ENCODE measurements around the gene GCNT1. TPM values are rescaled to one million over a fixed set of nuclear protein-coding genes. Genes with fewer than 3 reads are reported as not detected.

Gene GCNT1
- total and polyA plus RNA-seq, 2 of the 4 experiments (the other 2 are of a cell fraction): 12.5 to 46.6 TPM

DNA sequence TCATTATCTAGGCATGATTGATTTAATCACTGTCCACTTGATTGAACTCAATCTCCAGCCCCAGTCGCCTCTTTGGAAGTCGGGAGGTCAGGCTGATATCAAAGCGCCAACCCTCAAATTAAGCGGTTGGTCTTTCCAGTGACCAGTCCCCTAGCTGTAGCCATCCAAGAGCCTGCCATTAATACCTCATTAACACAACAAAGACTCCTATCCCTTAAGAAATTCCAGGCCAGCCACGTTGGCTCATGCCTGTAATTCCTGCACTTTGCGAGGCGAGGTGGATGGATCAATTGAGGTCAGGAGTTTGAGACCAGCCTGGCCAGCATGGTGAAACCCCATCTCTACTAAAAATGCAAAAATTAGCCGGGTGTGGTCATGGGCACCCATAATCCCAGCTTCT lies 27.4 kb upstream of the GCNT1 start:
- no peak overlapping the region for H2BK15ac ChIP-seq (ENCODE audit: low read depth, low read length)
- H3K4me2 ChIP-seq (ENCODE audit: low read depth, low read length): no peak overlapping the region
- H3K9me3 ChIP-seq (ENCODE audit: control insufficient read depth, insufficient read depth, low read length): no peaks in the 10 kb centered on the region
- H2BK5ac ChIP-seq (ENCODE audit: low read depth, low read length, poor library complexity, severe bottlenecking): no peak overlapping the region
- BruUV-seq (replicated peaks): no TSS peak
- intact Hi-C loops (cut with micrococcal nuclease): no loop called here
- no peak overlapping the region for H4K8ac ChIP-seq (ENCODE audit: low read depth in 2 of 2, low read length in 2 of 2)
- no peak overlapping the region for H2BK20ac ChIP-seq (ENCODE audit: low read depth, low read length)
- H2AK9ac ChIP-seq (replicated peaks; ENCODE audit: low read depth, low read length, poor library complexity): no peak overlapping the region
- in situ Hi-C loops (cut with MboI; ENCODE audit: low sequenced_read_pairs): no loop called here
- no peaks in the 10 kb centered on the region for H3K79me1 ChIP-seq (ENCODE audit: low read depth in 1 of 2, low read length in 2 of 2)
- no peak overlapping the region for H3K18ac ChIP-seq (ENCODE audit: low read depth, low read length)
- no peak overlapping the region for H3K56ac ChIP-seq (ENCODE audit: extremely low read depth, insufficient read depth, low read length)
- H4K91ac ChIP-seq (ENCODE audit: insufficient read depth, low read depth, low read length): no peak overlapping the region
- H3K9ac ChIP-seq (ENCODE audit: low read depth, low read length): no peak overlapping the region
- H2BK120ac ChIP-seq (ENCODE audit: low read depth, low read length): no peak overlapping the region
- H4K20me1 ChIP-seq (ENCODE audit: insufficient read depth, low read length): no peaks in the 10 kb centered on the region
- no peak overlapping the region for H4K5ac ChIP-seq (ENCODE audit: low read depth, low read length)
- H3K23ac ChIP-seq (ENCODE audit: low read depth, low read length): no peak overlapping the region
- dilution Hi-C loops (cut with HindIII; ENCODE audit: low sequenced_read_pairs, unreplicated experiment): no loop called here
- WGBS, 2 experiments (ENCODE audit: extremely low coverage in 2 of 2, insufficient read length in 1 of 2): 97% methylated on average over 3 of the region's 8 CpGs; no CpG with 5 or more reads in 1 of the 2 experiments
- ChIA-PET POLR2A (ENCODE audit: unreplicated experiment) (no interaction called here), CTCF (no interaction called here)
- H2AFZ ChIP-seq (replicated peaks; ENCODE audit: low read length, poor library complexity): no peak overlapping the region
- no peaks in the 10 kb centered on the region for H3K9me1 ChIP-seq (ENCODE audit: insufficient read depth, low read length)
- H2AK5ac ChIP-seq (ENCODE audit: low read depth, low read length): no peak overlapping the region
- H3K14ac ChIP-seq (replicated peaks; ENCODE audit: low read depth, low read length): no peak overlapping the region
- H3K4me1 ChIP-seq (ENCODE audit: control insufficient read depth, insufficient read depth, low read length): peaks cover 4% of the 10 kb centered on the region
- no peak overlapping the region for H3K27ac ChIP-seq (ENCODE audit: insufficient read depth, low read length)
- H3K36me3 ChIP-seq (ENCODE audit: control insufficient read depth, insufficient read depth, low read length): no peaks in the 10 kb centered on the region
- ATAC-seq (ENCODE audit: low read depth) (no peak), DNase-seq (no peak)
- no peak overlapping the region for H3K4me3 ChIP-seq (ENCODE audit: insufficient read depth, low read depth, low read length)
- no peaks in the 10 kb centered on the region for H3K27me3 ChIP-seq (ENCODE audit: control insufficient read depth, insufficient read depth, low read length)
- TF ChIP-seq ELK1 (IDR thresholded peaks at IDR 0.05; ENCODE audit: borderline replicate concordance, low read depth, low read length) (no peak), CHD1 (IDR thresholded peaks at IDR 0.05; ENCODE audit: low read depth, low read length) (no peak), CTCF (conservative IDR thresholded peaks at IDR 0.05; ENCODE audit: low read depth, low read length) (no peak), RCOR1 (IDR thresholded peaks at IDR 0.05; ENCODE audit: insufficient replicate concordance, low read length) (no peak), MAFK (IDR thresholded peaks at IDR 0.05; ENCODE audit: low read depth, low read length) (no peak), POLR2A (IDR thresholded peaks at IDR 0.05; ENCODE audit: low read depth, low read length) (no peak), MXI1 (IDR thresholded peaks at IDR 0.05; ENCODE audit: borderline replicate concordance, low read depth, low read length) (no peak), RAD21 (IDR thresholded peaks at IDR 0.05; ENCODE audit: low read length) (no peak), SMC3 (IDR thresholded peaks at IDR 0.05; ENCODE audit: low read depth, low read length) (no peak), BHLHE40 (IDR thresholded peaks at IDR 0.05; ENCODE audit: low read depth, low read length) (no peak), CEBPB (IDR thresholded peaks at IDR 0.05; ENCODE audit: low read depth, low read length) (no peak), NFE2L2 (IDR thresholded peaks at IDR 0.05; ENCODE audit: low read depth, low read length) (no peak), FOS (IDR thresholded peaks at IDR 0.05; ENCODE audit: low read depth, low read length) (no peak), MAZ (IDR thresholded peaks at IDR 0.05; ENCODE audit: borderline replicate concordance, low read depth, low read length) (no peak), RFX5 (IDR thresholded peaks at IDR 0.05; ENCODE audit: low read depth, low read length) (no peak)
- TF ChIP-seq, protein P1, sequence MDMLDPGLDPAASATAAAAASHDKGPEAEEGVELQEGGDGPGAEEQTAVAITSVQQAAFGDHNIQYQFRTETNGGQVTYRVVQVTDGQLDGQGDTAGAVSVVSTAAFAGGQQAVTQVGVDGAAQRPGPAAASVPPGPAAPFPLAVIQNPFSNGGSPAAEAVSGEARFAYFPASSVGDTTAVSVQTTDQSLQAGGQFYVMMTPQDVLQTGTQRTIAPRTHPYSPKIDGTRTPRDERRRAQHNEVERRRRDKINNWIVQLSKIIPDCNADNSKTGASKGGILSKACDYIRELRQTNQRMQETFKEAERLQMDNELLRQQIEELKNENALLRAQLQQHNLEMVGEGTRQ (IDR thresholded peaks at IDR 0.05; ENCODE audit: low read depth, low read length): no peak
- H3K4ac ChIP-seq (ENCODE audit: low read depth, low read length): no peak overlapping the region
